ENCODE data around the gene JAKMIP3.

Gene JAKMIP3

DNA sequence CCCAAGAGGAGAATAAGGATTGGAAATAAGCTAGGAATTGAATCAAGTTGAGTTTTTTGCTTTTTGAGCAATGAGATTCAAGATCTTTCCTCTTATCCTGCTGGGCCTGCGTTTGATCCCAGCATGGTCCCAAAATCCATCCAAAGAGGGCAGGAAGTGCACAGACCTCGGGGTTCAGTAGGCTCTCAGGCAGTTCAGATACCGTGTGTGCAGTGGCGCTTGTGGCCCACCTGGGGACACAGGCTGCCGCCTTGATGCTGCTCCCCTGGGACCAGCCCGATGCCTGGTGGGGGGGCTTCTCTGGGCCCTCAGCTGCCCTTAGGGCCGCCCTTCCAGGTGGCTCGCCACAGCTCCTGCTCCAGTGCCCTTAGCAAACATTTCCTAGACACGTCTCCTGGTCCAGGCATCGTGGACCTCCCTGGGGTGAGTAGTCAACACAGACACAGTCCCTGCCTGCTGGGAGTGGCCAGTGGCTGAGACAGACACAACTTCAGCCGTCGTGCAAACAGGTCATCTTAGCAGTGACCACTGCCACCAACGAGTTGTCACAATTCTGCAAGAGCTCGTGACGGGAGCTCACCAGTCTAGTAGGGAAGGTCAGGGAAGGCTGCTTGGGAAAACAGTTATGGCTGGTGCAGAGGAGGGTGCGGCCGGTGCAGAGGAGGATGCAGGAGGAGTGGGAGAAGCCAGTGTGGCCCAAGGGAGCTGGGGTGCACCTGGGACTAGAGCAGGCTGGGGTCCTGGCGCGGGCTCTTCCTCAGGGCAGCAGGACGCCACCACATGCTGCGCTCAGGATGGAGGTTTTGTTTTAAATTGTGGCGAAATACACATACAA lies 21.7 kb upstream of the JAKMIP3 start:
- DNase-seq (ENCODE audit: low read depth in 2 of 2): no peak

DNA sequence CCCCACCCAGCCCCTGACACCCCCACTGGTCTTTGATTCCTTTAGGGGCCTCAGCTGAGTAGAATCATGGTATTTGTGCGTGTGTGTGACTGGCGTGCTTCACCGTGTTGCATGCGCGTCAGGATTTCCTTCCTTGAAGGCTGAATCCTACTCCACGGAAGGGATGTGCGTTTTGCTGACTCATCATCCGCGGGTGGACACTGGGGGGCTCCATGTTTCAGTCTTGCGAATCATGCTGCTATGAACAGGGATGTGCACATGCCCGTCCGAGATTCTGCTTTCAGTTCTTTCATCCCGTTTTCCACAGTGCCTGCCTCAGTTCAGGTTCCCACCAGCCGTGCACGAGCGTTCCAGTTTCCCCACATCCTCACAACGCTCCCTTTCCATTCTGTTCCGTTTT lies 20.9 kb upstream of the JAKMIP3 start:
- no peak for DNase-seq (ENCODE audit: low read depth in 2 of 2)

DNA sequence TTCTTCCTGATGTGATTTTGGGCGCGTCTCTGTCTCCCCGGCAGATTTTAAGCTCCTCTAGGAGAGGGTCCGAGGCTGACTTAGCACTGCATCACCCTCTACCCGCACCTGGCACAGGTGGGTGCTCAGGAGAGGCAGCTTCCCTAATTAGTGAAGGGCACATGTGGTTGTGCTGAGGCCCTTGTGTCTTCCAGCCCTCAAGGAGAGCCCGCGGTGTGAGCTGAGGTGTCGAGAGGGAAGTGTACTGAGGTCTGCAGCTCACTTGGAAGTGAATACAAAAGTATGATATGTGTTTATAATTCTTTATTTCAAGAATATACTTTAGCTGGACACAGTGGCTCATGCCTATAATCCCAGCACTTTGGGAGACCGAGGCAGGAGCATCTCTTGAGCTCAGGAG lies 20.4 kb upstream of the JAKMIP3 start:
- DNase-seq (ENCODE audit: low read depth in 2 of 2): no peak

DNA sequence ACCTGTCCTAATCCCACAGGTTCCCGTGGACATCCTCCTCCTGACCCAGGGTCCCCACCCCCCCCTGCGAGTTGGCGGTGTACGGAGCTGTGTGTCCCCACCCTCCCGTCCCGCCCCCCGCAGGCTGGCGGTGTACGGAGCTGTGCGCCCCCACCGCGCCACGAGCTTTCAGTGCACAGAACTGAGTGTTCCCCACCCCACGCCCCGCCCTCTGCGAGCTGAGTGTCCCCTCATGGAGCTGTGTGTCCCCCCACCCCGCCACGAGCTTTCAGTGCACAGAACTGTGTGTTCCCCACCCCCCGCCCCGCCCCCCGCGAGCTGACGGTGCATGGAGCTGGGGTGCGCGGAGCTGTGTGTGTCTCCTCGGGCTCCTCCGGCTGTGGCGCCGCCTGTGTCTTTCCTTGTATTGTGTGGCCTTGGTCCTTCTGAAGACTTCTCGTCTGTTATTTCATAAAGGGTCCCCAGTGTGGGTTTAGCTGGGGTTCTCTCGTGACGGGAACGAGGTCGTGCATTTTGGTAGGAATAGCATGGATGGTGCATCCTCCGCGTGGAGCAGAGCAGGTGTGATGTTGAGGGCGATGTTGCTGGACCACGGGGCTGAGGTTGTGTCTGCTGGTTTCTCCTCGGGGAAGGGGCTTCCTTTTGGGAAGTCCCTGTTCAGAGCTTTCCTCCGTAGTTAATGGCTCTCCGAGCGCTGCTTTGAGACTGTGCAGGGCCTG lies 18.0 kb upstream of the JAKMIP3 start:
- DNase-seq (ENCODE audit: low read depth in 2 of 2): no peak

DNA sequence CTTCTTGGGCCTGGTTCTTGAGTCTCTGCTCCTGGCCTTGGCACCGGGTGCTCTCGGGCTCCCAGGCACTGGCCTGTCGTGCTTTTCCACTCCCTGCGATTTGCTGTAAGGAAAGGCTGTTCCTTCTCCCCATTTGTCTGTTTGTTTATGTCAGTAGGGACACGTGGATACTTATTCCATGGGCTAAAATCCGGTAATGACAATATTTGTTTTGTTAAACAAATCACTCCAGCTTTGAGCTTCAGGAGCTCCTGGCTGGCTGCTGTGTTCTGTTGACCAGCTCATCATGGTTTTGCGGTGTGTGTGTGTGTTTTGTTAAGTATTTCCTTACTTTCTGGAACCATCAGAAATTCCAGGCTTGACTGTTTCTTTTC lies 17.5 kb upstream of the JAKMIP3 start:
- no peak for DNase-seq (ENCODE audit: low read depth in 2 of 2)

DNA sequence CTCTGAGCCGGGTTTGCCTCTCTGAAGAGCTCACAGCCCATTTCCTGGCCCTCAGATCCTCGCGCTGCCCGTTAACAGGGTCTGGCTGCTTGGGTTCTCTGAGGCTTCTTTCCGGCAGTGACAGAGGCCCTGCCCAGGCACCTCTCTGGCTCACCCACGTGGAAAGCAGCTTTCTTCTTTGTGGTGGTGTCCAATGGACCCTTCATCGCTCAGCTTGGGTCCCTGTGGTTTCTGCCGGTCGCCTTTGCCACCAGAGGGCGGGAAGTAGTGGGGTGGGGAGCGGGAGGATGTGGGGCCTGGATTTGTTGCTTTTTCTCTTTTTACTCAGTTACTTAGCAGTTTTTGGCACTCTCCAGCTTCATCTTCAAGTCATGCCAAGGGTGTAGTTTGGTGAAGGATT lies 15.6 kb upstream of the JAKMIP3 start:
- no peak for DNase-seq (ENCODE audit: low read depth in 2 of 2)

DNA sequence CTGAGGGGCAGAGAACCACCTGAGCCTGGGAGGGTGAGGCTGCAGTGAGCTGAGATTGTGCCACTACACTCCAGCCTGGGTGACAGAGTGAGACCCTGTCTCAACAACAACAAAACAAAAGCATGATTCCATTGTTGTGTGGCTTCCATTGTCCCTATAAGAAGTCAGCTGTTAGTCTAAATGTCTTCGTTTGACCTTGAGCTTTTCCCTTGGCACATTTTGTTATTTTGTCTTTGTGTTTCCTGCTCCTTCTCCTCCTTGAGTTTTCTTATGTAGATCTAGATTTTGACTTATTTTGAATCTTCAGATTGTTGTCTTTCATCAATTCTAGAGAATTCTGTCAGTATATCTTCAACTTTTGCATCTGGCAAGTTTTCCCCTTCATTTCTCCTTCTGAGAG lies 13.6 kb upstream of the JAKMIP3 start:
- DNase-seq (ENCODE audit: low read depth in 2 of 2): no peak

DNA sequence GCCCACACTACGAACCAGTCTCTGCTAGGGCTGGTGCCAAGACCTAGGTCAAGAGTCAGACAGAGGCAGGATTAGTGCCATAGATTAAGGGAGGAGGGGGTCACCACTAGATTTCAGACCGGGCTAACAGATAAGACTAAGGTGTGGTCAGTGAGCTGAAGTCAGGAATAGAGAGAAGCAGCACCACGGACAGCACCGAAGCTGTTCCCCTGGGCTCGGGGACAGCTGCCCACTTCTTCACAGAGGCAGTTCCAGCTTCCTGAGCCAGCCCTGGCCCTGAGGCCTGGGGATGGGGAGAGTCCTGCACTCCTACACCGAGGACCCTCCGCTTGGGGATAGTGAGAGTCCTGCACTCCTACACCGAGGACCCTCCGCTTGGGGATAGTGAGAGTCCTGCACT lies 11.2 kb upstream of the JAKMIP3 start:
- DNase-seq (ENCODE audit: low read depth in 2 of 2): no peak

DNA sequence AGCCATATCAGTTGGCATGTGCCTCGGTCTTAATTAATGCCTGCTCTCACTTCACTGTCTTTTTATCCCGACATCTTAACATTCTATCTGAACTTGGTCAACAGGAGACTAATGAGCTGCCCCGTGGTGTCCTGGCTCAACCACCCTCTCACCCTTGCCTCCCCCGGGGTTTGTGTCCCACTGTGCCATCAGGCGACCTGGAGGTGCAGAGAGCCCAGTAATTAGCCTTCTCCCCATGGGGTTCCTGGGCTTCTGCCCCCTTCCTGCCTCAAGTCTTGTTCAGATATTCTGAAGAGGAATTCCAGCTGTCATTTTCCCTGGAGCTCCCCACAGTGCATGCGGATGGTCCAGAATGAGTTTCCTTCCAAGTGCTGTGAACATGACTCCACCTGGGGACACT lies 10.1 kb upstream of the JAKMIP3 start:
- no peak for DNase-seq (ENCODE audit: low read depth in 2 of 2)

DNA sequence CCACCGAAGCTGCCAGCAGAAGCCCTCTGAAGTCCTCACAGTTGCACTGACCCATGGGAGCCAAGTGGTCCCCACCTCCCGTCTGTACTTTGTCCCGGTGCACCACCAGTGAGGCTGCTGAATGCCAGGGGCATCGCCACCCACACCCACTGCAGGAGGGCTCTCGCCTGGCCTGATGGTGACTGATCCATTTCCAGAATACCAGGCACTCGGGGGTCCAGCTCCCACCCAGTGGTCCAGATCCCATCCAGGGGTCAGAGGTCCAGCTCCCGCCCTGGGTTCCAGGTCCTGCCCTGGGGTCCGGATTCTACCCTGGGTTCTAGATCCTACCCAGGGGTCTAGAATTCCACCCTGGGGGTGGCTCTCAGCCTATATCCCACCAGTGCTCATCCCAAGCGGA lies 9.1 kb upstream of the JAKMIP3 start:
- no peak for DNase-seq (ENCODE audit: low read depth in 2 of 2)

DNA sequence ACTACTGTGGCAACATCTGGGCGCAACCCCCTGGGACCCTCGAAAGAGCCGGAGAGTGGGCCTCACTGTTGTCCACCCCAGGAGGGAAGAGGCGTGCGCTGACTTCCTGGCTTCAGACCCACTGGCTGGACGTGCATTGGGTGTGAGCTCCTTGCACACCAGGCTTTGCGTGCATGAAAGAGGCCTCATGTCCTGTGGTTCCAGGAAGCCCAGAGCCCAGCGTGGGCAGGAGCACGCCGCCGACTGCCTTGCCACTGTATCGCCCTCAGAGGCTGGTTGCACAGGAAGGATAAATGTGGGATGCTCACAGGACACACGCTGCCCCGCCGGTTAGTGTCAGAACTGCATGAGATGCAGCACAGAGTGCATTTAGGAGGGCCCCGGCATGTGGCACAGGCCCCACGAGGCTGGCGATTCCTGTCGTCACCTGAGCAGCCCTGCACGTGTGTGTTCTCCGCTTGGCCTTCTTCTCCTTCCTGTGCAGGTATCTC lies 8.5 kb upstream of the JAKMIP3 start:
- DNase-seq (ENCODE audit: low read depth in 2 of 2): no peak

DNA sequence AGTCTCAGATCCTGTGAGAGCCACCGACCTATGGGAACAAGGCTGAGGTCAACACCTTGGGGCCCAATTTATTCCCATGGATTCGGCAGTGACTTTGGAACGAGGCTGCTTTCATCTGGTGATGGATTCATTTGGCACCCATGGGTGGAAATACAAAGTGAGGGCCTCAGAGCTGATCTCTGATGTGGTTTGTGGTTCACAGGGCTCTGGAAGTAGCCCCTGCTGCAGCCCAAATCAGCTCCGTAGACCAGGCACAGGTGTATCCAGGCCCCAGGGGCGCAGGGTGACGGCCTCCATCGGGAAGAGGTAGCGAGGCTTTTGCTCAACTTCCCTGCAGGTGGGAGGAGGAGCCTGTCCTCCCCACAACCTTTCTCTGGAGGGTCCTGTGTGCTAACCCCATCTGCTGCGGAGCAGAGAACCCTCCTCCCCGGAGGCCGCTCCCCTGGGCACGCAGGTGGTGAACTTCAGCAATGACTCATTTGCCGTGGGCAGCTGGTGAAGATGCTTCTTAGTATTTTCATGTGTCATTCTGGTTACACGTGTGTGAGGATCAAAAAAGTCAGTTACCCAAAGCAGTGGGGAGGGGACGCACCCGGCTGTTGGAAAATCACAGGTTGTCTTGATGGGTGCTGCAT lies 7.5 kb upstream of the JAKMIP3 start:
- no peak for DNase-seq (ENCODE audit: low read depth in 2 of 2)

DNA sequence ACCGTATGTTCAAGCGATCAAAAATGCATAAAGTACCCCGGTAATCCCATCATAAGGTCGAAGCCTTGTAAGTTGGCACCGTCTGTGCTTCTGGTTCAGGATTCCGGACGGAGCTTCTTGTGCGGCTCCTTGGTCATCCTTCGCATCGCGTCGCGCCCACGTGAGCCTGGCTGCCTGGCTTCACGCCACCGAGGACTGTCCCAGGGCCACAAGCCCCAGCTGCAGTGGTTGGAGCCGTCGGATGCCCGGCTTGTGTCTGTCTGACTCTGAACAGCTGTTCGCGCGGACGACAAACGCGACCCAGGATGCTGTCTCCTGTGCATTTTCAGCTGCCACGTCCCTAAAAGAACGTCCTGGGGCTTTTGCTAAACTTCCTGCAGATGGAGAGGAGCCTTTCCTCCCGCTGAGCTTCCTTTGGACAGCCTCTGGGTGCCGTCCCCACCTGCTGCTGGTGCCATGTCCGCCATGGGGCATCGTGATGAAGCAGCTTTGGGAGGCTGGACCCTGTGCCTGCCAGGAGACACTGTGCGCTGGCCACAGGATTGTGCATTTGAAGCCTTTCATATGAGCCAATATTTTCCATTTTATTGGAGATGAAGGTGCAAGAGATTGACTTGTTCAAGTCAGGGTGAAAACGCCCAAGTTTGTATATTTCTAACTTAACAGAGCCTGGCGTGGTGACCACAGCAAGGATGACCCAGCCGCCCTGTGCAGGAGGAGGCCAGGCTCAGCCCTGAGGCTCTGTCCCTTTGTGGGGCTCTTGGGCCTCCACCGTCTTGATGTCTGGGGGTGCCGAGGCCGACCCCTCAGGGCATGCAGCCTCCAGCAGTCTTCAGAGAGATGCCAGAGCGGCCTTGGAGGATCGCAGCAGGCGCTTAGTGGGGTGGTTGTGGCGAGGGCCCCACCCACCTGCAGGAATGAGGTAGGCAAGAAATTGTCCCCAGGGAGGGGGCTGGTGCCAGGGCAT lies 6.7 kb upstream of the JAKMIP3 start:
- DNase-seq (ENCODE audit: low read depth in 2 of 2): no peak

DNA sequence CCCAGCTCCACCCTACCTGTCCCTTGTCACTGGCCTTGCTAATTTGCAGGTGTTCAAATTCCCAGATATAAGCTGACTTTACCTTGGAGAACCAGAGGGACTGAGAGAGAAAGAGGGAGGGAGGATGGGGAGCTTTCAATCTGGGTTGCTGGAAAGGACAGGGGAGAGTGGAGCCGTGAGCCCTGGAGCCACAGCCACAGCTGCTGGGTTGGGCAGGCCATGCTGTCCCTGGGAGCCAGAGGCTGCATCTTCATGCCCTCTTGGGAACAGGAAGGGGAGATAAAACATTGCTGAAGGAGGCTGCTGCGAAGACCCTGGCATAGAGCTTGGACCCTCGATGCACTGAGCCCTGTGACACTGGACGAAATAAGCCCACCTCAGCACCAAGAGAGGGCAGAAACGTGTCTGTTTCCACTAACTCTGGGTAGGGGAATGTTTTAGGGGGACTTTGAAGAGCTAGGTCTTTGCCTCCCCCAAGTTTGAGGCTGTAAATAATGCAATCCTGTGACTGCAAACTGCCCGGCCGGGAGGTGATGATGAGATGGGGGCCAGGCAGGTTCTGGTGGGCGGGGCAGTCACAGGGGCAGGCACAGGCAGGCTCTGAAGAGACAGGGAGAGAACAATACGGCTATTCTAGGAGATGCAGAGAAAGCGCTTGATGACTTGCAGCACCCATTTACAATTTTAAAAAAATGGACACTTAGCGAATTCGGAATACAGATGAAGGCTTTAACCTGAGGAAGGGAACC lies 5.8 kb upstream of the JAKMIP3 start:
- DNase-seq (ENCODE audit: low read depth in 2 of 2): no peak

DNA sequence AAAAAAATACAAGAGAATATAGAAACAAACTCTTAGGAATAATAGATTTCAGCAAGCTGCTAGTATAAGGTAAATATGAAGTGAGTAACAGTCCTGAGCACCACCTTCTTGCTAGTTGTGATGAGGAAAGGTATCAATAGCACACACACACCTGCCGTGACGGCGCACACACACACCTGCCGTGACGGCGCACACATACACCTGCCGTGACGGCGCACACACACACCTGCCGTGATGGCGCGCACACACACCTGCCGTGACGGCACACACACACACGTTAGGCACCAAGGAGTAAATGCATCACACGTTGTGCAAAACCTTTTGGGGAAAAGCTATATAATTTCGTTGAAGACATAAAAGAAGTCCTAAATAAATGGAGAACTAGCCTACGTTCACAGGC lies 4.7 kb upstream of the JAKMIP3 start:
- no peak for DNase-seq (ENCODE audit: low read depth in 2 of 2)

DNA sequence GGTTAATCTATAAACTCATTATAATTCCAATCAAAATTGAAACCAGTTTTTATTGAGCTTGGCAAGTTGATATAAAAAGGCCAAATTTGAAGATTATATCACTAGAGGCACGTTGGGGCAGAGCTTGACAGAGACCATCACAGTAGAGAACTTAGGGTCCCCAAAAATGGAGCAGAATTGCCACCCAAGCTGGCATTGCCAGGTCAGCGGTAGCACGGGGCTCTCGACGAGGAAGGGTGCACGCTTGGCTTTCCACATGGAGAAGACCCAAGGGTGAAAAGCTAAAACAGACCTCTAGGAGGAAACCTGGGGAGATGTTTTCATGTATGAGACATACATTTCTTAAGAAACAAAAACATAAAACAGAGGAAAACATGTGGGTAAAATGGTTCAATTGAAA lies 4.3 kb upstream of the JAKMIP3 start:
- DNase-seq (ENCODE audit: low read depth in 2 of 2): no peak

DNA sequence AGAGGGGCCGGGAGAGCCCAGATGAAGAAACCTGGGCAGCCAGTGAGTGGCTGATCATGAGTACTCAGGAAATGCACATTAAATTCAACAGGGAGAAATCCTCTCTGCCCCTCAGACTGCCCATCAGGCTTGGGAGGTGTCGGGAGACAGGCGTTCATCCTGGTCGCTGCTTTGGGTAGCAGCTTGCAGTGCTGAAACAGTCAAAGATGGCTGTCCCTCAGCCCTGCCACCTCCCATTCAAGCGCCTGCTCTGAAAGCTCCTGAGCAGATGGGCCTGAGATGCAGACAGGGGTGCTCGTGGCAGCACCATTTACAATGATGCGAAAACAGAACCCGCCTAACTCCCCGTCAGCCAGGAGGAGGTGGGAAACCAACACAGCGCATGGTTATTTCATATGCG lies 3.6 kb upstream of the JAKMIP3 start:
- no peak for DNase-seq (ENCODE audit: low read depth in 2 of 2)

DNA sequence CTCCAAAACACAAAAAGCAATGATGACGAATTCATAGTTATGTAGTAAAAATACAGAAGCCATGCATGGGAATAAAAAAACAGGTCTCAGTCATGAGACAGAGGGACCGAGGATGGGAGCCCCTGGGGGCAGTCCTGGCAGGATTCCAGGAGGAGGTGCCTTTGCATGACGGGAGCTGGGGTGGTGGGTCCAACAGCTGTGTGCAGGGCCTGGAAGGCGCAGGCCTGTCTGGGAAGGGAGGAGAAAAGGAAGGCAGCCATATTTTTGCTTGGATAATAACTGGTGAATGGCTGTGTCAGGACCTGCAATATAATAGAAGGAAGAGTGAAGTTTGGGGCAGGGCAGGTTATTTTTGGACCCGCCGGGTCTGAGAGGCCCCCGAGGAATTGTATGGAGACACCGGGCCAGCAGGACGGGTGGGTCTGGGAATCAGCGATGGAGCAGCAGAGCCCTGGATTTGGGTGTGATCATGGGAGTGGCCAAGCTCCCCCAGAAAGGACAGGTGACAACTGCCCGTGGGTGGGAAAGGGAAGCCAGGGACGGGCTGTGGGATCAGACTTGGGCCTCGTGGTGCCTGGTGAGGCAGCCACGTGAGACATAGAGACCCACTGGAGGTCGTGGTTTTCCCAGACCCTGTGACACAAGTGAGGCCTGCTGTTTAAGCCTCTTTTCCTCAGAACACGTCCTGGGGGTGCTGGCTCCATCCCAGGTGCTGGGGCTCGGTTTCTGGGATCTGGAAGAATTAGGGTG lies 2.9 kb upstream of the JAKMIP3 start:
- DNase-seq (ENCODE audit: low read depth in 2 of 2): no peak

DNA sequence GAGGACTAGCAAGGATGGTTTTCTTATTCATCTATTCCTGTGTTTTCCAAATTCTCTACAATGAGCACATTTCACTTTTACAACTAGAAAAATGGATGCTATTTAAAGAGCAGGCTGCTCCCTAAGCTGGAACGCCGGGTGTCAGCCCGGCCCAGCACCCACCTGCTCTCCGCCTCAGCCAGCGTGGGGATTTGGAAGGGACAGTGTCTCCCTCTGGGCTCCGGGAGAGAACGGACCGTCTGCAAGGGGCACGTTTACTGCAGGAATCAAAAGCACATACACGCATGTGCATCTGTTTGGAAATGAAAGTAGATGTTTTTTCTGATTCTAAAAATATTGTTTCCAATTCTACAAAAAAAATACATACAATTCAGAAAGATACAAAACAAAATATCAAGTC lies 2.3 kb upstream of the JAKMIP3 start:
- no peak for DNase-seq (ENCODE audit: low read depth in 2 of 2)

DNA sequence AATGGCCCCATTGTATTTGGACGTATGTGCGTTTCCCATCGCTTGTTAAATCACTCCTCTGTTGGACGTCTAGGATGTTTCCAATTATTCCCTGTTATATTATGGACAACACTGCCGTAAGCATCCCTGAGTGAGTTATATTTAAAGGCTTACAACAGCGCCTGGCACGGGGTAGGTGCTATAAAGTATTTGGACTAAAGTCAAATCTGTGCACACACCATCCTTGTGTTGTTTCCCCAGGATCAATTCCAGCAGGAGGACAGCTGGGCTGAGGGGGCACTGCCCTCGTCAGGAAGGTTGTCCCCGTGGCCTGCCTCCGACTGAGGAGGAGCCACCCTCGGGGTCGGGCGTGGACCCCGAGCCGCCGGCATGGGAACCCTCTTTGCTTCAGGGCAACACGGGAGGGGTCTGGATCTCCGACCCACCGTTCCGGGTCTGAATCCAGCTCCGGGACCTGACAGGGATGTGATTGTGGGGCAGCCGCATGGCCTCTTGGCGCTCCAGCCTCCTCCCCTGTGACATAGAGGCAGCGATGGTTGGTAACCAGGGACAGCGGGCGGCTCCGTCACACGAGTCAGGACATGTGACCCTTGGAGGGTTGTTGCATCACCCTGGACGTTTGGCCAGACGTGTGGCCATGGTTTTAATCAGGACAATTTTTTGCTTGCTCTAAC lies 1.5 kb upstream of the JAKMIP3 start:
- no peak for DNase-seq (ENCODE audit: low read depth in 2 of 2)

Data from activated CD4-positive, alpha-beta T cell treated with anti-CD3 and anti-CD28 coated beads for 24 hours (primary cell).